GM19023 (cell line): ENCODE results near the gene ARRB2.
"Not testable (repeated sequence)": the region's sequence is repeated elsewhere in the genome, so short reads cannot be mapped to it uniquely, and the experiment has no call there.

ENCODE experiments used
- ATAC-seq: cut with Tn5 transposase; IDR thresholded peaks from one replicate; pipeline ENCODE4 v1.9.1; 2021; ENCODE audit warnings: mild to moderate bottlenecking, moderate library complexity; ENCODE audit not compliant: unreplicated experiment

The ARRB2 gene

DNA sequence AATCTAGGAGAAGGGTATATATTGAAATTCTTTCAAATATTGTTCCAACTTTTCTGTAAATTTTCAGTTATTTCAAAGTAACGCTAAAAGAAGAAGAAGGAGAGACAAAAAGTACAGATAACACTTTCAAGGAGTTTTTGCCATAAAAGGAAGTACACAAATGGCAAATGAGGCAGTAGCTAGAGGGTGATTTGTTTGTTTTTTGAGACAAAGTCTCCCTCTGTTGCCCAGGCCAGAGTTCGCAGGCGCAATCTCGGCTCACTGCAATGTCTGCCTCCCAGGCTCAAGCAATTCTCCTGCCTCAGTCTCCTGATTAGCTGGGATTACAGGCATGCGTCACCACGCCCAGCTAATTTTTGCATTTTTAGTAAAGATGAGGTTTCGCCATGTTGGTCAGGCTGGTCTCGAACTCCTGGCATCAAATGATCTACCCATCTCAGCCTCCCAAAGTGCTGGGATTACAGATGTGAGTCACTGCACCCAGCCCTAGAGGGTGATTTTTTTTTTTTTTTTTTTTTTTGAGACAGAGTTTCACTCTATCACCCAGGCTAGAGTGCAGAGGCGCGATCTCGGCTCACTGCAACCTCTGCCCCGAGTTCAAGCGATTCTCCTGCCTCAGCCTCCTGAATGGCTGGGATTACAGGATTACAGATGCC lies 10.9 kb upstream of the ARRB2 start:
- ATAC-seq: not testable (repeated sequence)

DNA sequence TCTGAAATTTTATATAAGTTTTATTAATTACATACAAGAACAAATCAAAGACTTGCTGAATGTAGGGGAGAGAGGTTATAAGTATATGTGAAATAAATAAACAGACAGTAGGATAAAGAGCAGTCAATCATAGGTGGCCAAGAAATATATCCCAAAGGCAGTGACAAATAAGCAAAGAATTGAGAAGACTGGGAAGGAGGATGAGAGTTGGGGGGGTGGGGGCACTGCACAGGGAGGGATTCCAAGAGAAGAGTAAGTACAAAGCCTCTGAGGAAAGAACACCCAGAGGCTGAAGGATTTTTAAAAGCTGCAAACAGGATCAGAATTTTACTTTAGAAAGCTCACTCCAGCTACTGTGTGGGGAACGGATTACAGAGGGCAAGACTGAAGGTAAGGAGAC lies 9.3 kb upstream of the ARRB2 start:
- no peak for ATAC-seq

DNA sequence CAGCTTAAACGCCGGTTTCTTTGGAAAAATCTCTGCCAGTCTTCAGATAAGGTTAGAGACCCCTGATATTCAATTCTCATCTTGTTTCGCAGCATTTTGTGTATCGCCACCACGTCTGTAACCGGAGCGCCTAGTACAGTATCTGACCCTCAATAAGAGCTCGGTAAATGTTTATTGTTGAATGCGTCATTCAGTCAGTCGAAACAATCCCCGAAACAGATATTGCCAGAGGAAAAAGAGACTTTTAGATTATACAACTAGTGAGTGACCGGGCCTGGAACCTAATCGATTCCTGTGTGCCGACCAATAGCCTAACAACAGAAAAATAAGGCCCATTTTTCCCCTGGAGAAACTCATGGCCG lies 7.1 kb upstream of the ARRB2 start:
- no peak for ATAC-seq

DNA sequence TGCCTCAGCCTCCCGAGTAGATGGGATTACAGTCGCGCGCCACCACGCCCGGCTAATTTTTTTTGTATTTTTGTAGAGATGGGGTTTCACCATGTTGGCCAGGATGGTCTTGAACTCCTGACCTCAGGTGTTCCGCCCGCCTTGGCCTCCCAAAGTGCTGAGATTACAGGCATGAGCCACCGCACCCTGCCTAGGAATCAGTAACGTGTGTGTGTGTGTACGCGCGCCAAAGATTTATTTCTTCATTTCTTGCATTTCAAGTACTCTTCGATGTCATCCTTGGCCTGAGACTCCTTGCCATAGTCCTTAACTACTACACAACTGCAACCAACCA lies 5.9 kb upstream of the ARRB2 start:
- not testable (repeated sequence) for ATAC-seq

DNA sequence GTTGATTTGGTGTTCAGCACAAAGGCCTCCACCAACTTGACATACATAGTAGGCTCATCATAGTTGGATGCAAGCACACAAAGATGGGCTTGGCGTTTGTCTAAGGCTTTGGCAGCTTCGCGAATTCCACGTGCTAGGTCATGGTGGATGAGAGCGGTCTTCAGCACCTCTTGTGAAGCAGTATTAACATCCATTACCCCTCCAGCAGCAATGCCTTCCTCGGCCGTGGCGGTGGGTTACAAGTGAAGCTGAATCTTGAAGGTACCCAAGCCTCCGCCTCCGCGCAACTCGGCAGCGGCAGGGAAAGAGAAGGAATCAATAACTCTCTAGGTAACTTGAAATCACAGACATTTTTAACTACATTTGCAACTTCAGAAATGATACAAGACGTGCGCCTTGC lies 5.4 kb upstream of the ARRB2 start:
- ATAC-seq: no peak

DNA sequence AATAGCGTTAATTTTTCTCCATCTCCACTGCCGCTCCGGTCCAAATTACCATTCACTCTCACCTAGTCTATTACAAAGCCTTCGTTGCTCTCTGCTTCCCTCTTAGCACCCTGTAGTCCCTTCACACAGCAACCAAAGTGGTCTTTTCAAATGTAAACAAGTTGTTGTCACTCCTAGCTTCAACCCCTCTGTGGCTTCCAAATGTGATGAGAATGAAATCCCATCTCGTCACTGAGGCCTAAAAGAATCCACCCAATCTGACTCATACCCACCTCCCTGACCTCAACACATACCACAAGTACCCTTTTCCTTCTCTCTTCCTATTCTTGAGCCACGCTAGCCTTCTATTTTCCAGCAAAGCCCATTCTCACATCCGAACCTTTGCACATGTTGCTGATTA lies 4.3 kb upstream of the ARRB2 start:
- ATAC-seq: no peak

DNA sequence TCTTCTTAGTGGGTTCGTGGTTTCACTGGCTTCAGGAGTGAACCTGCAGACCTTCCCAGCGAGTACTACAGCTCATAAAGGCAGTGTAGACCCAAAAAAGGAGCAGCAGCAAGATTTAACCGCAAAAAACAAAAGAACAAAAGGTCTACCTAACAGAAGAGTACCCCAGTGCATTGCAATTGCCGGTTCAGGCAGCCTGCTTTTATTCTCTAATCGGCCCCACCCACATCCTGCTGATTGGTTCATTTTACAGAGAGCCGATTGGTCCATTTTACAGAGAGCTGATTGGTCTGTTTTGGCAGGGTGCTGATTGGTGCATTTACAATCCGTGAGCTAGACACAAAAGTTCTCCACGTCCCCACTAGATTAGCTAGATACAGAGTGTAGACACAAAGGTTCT lies 2.0 kb upstream of the ARRB2 start:
- no peak for ATAC-seq

DNA sequence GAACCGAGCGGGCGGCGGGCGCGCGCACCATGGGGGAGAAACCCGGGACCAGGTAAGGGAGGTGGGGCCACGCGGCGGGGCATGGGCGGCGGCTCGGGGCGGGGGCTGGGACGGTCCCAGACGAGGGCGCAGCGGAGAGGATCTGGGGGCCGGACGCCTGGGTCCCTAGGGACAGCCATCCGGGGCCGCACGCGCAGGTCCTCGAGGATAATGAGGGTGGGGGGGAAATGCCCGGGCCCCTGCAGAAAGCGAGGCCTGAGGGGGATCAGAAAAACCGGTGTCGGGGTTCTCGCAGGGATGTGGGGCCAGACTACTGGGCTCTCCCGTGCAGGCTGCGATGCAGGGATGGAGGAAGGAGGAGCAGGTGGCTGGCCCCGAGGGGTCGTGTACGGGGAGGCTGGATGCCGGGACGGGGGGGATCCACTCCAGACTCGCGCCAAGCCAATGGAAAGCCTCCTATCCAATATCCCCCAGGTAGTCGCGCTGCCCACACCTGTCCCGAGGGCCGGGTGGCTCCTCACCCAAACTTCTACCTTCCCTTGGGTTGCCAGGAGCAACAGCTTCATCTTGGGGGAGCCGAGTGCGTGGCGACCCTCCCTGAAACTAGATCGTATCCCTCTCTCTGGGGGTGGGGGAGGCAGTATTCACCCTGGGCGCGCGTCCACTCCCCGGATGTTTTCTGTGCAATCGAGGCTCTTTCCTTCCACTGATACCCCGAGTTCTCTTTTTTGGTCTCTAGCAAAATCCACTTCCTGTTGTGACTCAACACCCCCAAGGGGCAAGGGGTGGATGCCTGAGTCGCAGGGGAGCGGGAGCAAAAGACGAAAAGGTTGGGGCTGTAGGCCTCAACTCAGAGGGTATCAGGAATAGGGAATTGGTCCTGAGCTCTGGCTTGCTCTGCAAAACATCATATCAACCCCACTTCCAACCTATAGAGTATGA lies 532 bp downstream of the ARRB2 start:
- no peak for ATAC-seq

DNA sequence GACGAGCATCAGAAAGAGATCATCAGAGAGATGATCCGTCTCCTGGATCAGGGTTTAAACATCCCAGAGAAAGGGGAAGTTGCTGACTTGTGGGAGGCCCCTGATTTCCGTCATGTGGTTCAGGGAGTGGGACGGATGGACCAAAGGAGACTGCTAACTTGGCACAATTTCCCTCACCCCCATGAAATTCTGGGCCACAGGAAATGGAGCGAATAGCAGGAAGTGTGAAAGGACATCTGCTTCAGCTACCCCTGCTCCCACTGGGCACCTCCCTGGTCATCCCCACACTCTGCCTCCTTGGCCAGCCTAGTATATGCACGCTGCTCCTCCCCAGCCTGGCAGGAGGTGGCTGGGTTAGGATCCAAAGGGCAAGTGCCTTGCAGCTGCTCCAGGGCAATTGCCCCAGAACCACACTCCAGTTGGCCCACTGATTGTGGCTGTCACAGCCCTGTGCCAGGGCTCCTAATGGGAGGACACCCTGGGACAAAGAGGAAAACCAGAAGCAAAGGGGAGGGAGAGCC lies 1.3 kb downstream of the ARRB2 start:
- no peak for ATAC-seq

DNA sequence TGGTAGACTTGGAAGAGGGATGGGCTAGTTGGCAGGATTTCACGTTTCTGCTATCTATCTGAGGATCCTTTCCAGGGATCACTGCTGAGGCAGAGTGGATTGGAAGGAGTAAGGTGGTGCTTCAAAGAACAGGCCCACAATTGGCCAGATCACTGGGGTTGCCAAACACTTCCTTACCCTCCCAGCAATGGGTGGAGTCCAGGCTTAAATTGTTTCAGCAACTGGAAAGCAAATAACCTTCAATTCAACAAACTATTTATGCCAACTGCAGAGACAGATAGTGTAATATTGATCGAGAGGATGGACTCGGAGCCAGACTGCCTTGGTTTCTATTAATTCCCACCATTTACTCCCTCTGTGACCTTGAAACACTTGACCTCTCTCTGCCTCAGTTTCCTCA lies 2.1 kb downstream of the ARRB2 start:
- no peak for ATAC-seq

DNA sequence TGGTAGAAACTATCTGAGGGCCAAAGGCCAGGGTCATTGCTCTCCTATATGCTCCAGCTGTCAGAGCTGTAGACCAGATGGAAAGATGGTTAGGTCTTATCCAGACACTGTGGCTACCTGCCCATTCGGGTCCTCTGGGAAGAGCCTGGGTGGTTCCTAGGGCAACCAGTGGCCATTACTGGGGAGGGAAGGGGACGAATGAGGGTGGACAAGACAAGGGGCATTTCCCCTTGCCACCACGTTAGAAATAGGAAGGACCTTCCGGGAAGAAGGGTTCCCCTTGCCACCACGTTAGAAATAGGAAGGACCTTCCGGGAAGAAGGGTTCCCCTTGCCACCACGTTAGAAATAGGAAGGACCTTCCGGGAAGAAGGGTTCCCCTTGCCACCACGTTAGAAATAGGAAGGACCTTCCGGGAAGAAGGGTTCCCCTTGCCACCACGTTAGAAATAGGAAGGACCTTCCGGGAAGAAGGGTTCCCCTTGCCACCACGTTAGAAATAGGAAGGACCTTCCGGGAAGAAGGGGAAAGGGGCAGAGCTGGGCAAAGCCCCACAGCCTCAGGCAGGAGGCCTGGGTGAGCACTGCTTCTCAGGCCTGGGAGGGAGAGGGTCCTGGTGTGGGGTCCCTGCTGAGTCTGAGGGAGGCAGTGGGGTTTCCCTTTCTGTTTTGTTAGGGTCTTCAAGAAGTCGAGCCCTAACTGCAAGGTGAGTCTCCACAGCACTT lies 4.1 kb downstream of the ARRB2 start:
- ATAC-seq: not testable (repeated sequence)

DNA sequence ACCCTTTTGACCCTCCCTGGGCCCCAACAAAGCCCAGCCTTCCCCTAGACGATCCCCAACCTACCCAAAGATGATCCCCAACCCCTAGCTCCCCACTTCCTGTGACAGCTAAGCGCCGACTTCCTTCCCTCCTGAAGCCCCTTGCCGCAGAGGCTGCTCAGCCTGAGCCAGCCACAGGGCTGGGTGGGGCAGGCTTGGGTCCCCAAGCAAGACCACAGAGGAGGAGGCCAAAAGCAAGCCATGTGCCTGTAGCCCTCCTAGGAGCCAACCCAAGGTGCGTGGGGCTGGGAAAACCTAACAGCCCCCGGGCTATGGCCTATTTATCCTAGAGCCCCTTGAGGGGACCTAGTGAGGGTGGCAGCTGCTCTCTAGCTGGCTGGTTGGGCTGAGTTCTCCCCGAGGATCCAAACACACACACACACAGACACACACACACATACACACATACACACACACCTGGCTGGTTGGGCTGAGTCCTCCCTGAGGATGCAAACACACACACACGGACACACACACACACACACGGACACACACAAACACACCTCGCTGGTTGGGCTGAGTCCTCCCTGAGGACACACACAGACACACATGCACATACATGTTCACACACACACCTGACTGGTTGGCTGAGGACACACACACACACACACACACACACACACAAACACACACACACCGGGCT lies 4.8 kb downstream of the ARRB2 start:
- no peak for ATAC-seq

DNA sequence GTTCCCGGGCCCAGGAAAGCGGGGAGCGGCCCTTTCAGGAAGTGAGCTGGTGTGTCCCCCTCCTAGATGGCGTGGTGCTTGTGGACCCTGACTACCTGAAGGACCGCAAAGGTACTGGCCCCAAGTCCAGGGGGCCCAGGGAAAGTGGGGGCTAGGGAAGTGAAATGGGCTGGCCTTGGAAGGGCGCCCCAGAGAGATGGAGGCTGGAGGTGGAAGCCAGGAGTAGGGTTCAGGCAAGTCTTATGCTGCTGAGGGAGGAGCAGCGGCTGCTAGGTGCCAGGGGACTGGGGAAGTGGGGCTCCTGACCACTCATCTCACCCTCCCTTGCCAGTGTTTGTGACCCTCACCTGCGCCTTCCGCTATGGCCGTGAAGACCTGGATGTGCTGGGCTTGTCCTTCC lies 5.6 kb downstream of the ARRB2 start:
- no peak for ATAC-seq

DNA sequence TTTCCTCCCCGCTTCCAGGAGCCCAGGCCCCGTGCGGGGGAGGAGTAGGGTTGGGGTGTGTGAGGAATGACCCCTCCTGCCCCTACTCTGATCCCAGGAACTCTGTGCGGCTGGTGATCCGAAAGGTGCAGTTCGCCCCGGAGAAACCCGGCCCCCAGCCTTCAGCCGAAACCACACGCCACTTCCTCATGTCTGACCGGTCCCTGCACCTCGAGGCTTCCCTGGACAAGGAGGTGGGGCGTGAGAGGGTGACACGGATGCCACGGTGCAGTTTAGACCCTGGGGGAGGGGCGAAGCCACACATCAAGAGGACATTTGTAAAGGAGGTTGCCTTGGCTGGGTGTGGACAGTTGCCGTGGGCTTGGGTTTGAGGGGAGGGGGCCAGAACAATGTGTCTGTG lies 7.4 kb downstream of the ARRB2 start:
- no peak for ATAC-seq

DNA sequence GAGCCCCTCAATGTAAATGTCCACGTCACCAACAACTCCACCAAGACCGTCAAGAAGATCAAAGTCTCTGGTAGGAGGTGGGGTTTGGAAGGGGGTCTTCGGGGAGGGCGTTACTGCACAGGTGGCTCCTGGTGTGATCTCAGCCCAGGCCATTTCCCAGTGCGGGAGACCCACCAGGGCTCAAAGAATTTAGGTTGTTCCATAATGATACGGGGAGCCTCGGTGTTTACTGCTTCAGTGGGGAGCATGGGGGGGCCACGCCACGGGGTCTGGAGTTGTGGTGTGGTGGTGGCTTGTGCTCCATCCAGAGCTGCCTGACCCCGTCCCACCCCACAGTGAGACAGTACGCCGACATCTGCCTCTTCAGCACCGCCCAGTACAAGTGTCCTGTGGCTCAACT lies 7.8 kb downstream of the ARRB2 start:
- ATAC-seq: no peak

DNA sequence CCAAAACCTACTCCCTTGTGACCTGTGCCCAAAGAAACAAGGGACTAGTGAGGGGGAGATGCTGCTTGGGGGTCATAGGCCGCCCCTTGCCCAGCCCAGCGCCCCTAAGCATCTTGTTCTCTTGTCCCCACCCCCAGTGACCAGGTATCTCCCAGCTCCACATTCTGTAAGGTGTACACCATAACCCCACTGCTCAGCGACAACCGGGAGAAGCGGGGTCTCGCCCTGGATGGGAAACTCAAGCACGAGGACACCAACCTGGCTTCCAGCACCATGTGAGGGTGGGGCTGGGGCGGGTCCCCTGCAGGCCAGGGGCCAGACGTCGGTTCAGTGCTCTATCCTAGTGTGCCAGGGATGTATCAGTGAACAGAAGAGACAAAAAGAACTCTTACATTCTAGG lies 8.7 kb downstream of the ARRB2 start:
- ATAC-seq: no peak

DNA sequence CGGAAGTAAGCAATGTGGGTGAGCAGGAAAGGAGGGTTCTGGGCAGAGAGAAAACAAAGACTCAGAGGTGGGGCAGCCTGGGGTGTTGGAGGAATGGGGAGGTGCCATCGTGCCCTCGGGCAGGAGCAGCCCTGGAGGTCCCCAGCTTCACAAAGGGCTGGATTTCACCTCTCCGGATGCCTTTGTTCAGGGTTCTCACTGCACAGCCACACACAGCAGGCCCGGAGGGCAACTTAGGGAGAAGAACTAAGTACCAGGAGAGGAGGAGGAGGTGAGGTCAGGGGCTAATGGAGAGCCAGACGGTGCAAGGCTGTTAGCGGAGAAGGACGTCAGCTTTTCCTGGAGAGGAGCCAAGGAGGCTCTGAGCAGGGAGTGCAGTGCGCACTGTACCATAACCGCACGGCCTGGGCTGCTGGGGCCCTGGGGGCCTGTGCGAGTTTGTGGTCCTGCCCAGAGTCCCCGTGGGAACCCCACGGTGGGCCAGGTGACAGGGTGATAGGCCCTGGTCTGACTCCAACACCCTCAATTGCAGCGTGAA lies 9.3 kb downstream of the ARRB2 start:
- no peak for ATAC-seq

DNA sequence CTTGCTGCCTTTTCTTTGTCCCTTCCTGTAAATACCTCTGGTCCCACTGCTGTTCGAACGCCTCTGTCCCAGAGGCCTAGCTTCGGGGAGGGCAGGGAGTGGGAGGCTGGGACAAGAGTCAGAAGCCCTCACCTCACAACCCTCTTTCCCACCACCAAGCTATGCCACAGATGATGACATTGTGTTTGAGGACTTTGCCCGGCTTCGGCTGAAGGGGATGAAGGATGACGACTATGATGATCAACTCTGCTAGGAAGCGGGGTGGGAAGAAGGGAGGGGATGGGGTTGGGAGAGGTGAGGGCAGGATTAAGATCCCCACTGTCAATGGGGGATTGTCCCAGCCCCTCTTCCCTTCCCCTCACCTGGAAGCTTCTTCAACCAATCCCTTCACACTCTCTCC lies 10.4 kb downstream of the ARRB2 start:
- no peak for ATAC-seq

DNA sequence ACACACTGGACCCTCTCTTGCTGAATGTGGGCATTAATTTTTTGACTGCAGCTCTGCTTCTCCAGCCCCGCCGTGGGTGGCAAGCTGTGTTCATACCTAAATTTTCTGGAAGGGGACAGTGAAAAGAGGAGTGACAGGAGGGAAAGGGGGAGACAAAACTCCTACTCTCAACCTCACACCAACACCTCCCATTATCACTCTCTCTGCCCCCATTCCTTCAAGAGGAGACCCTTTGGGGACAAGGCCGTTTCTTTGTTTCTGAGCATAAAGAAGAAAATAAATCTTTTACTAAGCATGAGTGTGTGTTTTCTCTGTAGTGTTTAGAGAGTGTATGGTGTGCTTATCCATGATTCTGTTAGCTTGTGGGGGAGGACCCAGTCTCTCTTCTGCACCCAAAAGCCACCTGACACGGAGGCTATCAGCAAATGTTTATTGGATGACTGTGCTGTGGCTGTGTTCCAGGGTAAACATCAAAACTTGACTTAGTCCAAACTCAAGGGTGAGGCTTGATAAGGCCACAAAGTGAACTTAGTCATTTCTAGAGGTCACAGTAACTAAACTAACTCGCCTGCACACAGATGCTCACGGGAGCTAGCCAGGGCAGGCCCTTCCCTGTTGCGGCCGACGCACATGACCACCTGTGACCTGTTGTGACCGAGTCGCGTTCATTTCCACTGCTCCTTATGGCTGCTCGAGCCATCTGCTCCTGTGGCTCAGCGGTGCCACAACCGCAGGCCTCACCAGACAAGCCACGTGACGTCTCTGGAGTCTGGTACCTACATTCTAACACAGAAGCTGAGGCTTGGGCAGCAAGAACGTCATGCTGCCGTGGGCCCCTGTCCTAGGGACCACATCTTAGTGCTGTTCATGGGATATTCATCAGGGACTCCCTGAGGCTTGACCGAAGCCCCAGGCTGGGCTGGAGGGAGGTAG lies 11.0 kb downstream of the ARRB2 start:
- ATAC-seq: no peak
